A549 (cell line): ENCODE data around the gene KANSL1. TPM values are rescaled to one million over a fixed set of nuclear protein-coding genes. Genes with fewer than 3 reads are reported as not detected.

Experiments used
- ATAC-seq, 2 experiments: fragments of 200-7000 bp in 1 of 2; fragments of >200 bp in 1 of 2; cut with Nextera tagmentation in 1 of 2; cut with Tn5 transposase in 1 of 2; 3 replicates each; pipeline versions ENCODE4 v1.8.0 to v1.9.1; 2018 to 2020; ENCODE audit warnings: mild to moderate bottlenecking in 1 of 2, moderate library complexity in 1 of 2
- CTCF ChIA-PET: fragments of 300-600 bp; sonication (Branson Sonifier 250); formaldehyde crosslinking; extraction: SDS; loops from one replicate; lab custom pipeline; 2021; ENCODE audit warnings: antibody characterized with exemption, inconsistent platforms; lab: Yijun Ruan, JAX
- POLR2A ChIA-PET: fragments of 350-600 bp; formaldehyde crosslinking; extraction: SDS; loops from one replicate; lab custom pipeline; 2021; ENCODE audit warnings: antibody characterized with exemption, inconsistent platforms; lab: Yijun Ruan, JAX
- DNase-seq, 2 experiments: peaks; one replicate each; pipeline versions ENCODE4 v3.0.0 to v3.0.0-alpha.2; 2011 to 2016; ENCODE audit warnings: low read depth in 1 of 2, low spot score in 1 of 2
- FAIRE-seq: peaks from 2 replicates; lab custom pipeline; 2011; peaks lifted over from hg19 to GRCh38; lab: Jason Lieb, UNC
- H3K27ac ChIP-seq, 2 experiments: fragments of >200 bp; sonication (Bioruptor Twin); formaldehyde crosslinking; 3 replicates each; pipeline ENCODE4 v1.5.1; 2016 to 2017
- H3K4me1 ChIP-seq: fragments of >200 bp; sonication (Bioruptor Twin); formaldehyde crosslinking; 3 replicates; pipeline ENCODE4 v1.6.1; 2016
- H3K4me2 ChIP-seq: fragments of >200 bp; sonication (Bioruptor Twin); formaldehyde crosslinking; 3 replicates; pipeline ENCODE4 v1.6.1; 2016
- H3K4me3 ChIP-seq: fragments of >200 bp; sonication (Bioruptor Twin); formaldehyde crosslinking; 3 replicates; pipeline ENCODE4 v1.5.1; 2016
- H3K9me3 ChIP-seq: fragments of >200 bp; sonication (Bioruptor Twin); formaldehyde crosslinking; 3 replicates; pipeline ENCODE4 v1.6.1; 2016
- EHMT2 ChIP-seq: fragments of 200-600 bp; sonication (generic); IDR thresholded peaks from 2 replicates; pipeline ENCODE4 v1.6.1; 2016; ENCODE audit warnings: antibody characterized with exemption, low read depth, mild to moderate bottlenecking, moderate library complexity
- EP300 ChIP-seq, 2 experiments: fragments of >200 bp; sonication (Bioruptor Twin); formaldehyde crosslinking; IDR thresholded peaks; 2 replicates in 1 of 2; 3 replicates in 1 of 2; pipeline ENCODE4 v1.6.1; 2016 to 2017
- FOSB ChIP-seq: fragments of 250-450 bp; sonication (Bioruptor Pico); IDR thresholded peaks from 2 replicates; pipeline ENCODE4 v1.5.0; 2020; ENCODE audit warnings: mild to moderate bottlenecking, moderate library complexity
- FOSL2 ChIP-seq, 2 experiments: fragments of 450-650 bp in 1 of 2; fragments of >200 bp in 1 of 2; sonication (Bioruptor Twin) in 1 of 2; formaldehyde crosslinking; IDR thresholded peaks; 2 replicates each; pipeline versions ENCODE4 v1.5.0 to v1.6.1; 2016 to 2020; ENCODE audit warnings: mild to moderate bottlenecking in 1 of 2, moderate library complexity in 1 of 2
- FOXS1 ChIP-seq: fragments of 250-450 bp; sonication (Bioruptor Pico); IDR thresholded peaks from 2 replicates; pipeline ENCODE4 v1.5.0; 2020; ENCODE audit warnings: mild to moderate bottlenecking, moderate library complexity
- HEYL ChIP-seq: fragments of 250-450 bp; sonication (Bioruptor Pico); IDR thresholded peaks from 2 replicates; pipeline ENCODE4 v1.8.0; 2021; ENCODE audit warnings: mild to moderate bottlenecking, moderate library complexity
- HOXA7 ChIP-seq: fragments of 250-450 bp; sonication (Bioruptor Pico); IDR thresholded peaks from 2 replicates; pipeline ENCODE4 v1.5.0; 2020; ENCODE audit warnings: mild to moderate bottlenecking, moderate library complexity
- JUNB ChIP-seq: fragments of >200 bp; sonication (Bioruptor Twin); formaldehyde crosslinking; IDR thresholded peaks from 2 replicates; pipeline ENCODE4 v1.6.1; 2016
- KDM1A ChIP-seq: fragments of 200-600 bp; sonication (generic); IDR thresholded peaks from 2 replicates; pipeline ENCODE4 v1.6.1; 2016; ENCODE audit warnings: low read depth, mild to moderate bottlenecking
- KDM5A ChIP-seq: fragments of 200-600 bp; sonication (generic); IDR thresholded peaks from 2 replicates; pipeline ENCODE4 v1.6.1; 2016; ENCODE audit warnings: antibody characterized with exemption, mild to moderate bottlenecking
- MAX ChIP-seq: IDR thresholded peaks from 2 replicates; pipeline ENCODE4 v1.6.1; 2012
- MYC ChIP-seq: IDR thresholded peaks from 2 replicates; pipeline ENCODE4 v1.6.1; 2012; ENCODE audit warnings: mild to moderate bottlenecking, inconsistent platforms, low read length, improper control_type of control experiment, borderline replicate concordance
- NR3C1 ChIP-seq: fragments of >200 bp; sonication (Bioruptor Twin); formaldehyde crosslinking; IDR thresholded peaks from 3 replicates; pipeline ENCODE4 v1.6.1; 2017
- POLR2AphosphoS2 ChIP-seq: conservative IDR thresholded peaks from 2 replicates; pipeline ENCODE4 v1.6.1; 2012; ENCODE audit warnings: low read length, improper control_type of control experiment, inconsistent platforms
- RCOR1 ChIP-seq: fragments of 150-350 bp; IDR thresholded peaks from 2 replicates; pipeline ENCODE4 v1.6.1; 2014; ENCODE audit warnings: antibody characterized with exemption, low read length, low read depth
- REST ChIP-seq: fragments of 200-600 bp; sonication (generic); IDR thresholded peaks from 2 replicates; pipeline ENCODE4 v1.6.1; 2016; ENCODE audit warnings: antibody characterized with exemption, mild to moderate bottlenecking, moderate library complexity
- RFX5 ChIP-seq: fragments of 450-650 bp; IDR thresholded peaks from 2 replicates; pipeline ENCODE4 v1.7.1; 2014; ENCODE audit warnings: antibody characterized with exemption, mild to moderate bottlenecking, moderate library complexity
- SMC3 ChIP-seq: fragments of >200 bp; sonication (Bioruptor Twin); formaldehyde crosslinking; IDR thresholded peaks from 3 replicates; pipeline ENCODE4 v1.6.1; 2018; ENCODE audit warnings: inconsistent platforms
- USF2 ChIP-seq: fragments of 450-650 bp; IDR thresholded peaks from 2 replicates; pipeline ENCODE4 v1.6.1; 2014; ENCODE audit warnings: antibody characterized with exemption
- ZC3H11A ChIP-seq: fragments of 450-650 bp; IDR thresholded peaks from 2 replicates; pipeline ENCODE4 v1.6.1; 2014; ENCODE audit warnings: antibody characterized with exemption, mild to moderate bottlenecking
- WGBS: methylation state at CpG from one replicate; pipeline ENCODE4 v1.1.6; 2017; ENCODE audit errors: missing lambda C conversion rate; 5-methylcytosine and 5-hydroxymethylcytosine counted together
- polyA plus RNA-seq, 4 experiments: library from polyadenylated mRNA; depleted of rRNA in 3 of 4; stranded (reverse); fragments of >200 nt; fragmentation: RNase III in 1 of 4; extraction: RNeasy Plus Mini Kit Qiagen cat#74134 plus additional on column Dnase treatment in 1 of 4; gene quantifications; 2 replicates in 3 of 4; 3 replicates in 1 of 4; pipeline ENCODE4 v1.2.3, GENCODE V29; 2011 to 2017

Gene KANSL1
- polyA plus RNA-seq, 2 of the 4 experiments (the other 2 are of a cell fraction): 22.6 to 27.9 TPM

GRCh38 chr17:46120537-46120936 is 72.7 kb downstream of the KANSL1 start:
- Histone ChIP-seq H3K4me2 (no peak overlapping the region), H3K27ac (no peak overlapping the region), H3K4me1 (peaks cover 21% of the 10 kb centered on the region), H3K4me3 (no peak overlapping the region), H3K9me3 (no peaks in the 10 kb centered on the region)
- 90% methylated on average over 3 of the region's 3 CpGs for WGBS
- peak; percentile 39 for FAIRE-seq
- no peak for ATAC-seq
- POLR2A ChIA-PET: interaction anchor here (0.9 kb wide), 1 partner anchor 12 kb away, joined by 4 read pairs; no protein-coding TSS in a partner anchor
- DNase-seq: no peak
- CTCF ChIA-PET: interaction anchor here (1.2 to 11.0 kb wide), 8 partner anchors 8 to 76 kb away, joined by 4 to 68 read pairs (median 8); partner anchors contain the start of gene KANSL1
- TF ChIP-seq NR3C1: no peak
- TF ChIP-seq JUNB: no peak
- no peak for TF ChIP-seq HEYL (CRISPR knock-in tag)
- TF ChIP-seq HOXA7: no peak
- no peak for TF ChIP-seq REST
- TF ChIP-seq KDM1A: no peak

GRCh38 chr17:46120078-46120477 is 73.2 kb downstream of the KANSL1 start:
- TF ChIP-seq EHMT2: no peak
- no peak for TF ChIP-seq RCOR1
- no peak for TF ChIP-seq MAX
- no peak for TF ChIP-seq USF2
- no peak for TF ChIP-seq FOSB (CRISPR knock-in tag)
- TF ChIP-seq FOSL2 (IDR thresholded peaks at IDR 0.05): no peak
- TF ChIP-seq FOSL2 (CRISPR knock-in tag; IDR thresholded peaks at IDR 0.05): no peak
- no peak for TF ChIP-seq MYC
- TF ChIP-seq ZC3H11A: no peak
- no peak for TF ChIP-seq POLR2AphosphoS2
- no peak for TF ChIP-seq SMC3
- TF ChIP-seq EP300 (IDR thresholded peaks at IDR 0.05): no peak
- TF ChIP-seq FOXS1 (CRISPR knock-in tag): no peak
- no peak for TF ChIP-seq NR3C1
- no peak overlapping the region for H3K4me3 ChIP-seq
- CTCF ChIA-PET: interaction anchor here (1.2 to 11.0 kb wide), 9 partner anchors 9 to 76 kb away, joined by 4 to 68 read pairs (median 8); partner anchors contain the start of gene KANSL1
- no peaks in the 10 kb centered on the region for H3K9me3 ChIP-seq
- H3K27ac ChIP-seq: no peak overlapping the region
- H3K4me2 ChIP-seq: no peak overlapping the region
- ATAC-seq: no peak
- no peak for DNase-seq
- peaks cover 16% of the 10 kb centered on the region for H3K4me1 ChIP-seq
- FAIRE-seq: peak; percentile 84
- POLR2A ChIA-PET: interaction anchor here (0.8 kb wide), 1 partner anchor 11 kb away, joined by 3 read pairs; no protein-coding TSS in a partner anchor

GRCh38 chr17:46118964-46119363 is 74.3 kb downstream of the KANSL1 start:
- Histone ChIP-seq H3K4me1 (peaks cover 16% of the 10 kb centered on the region), H3K4me2 (no peak overlapping the region), H3K27ac (no peak overlapping the region), H3K9me3 (no peaks in the 10 kb centered on the region), H3K4me3 (no peak overlapping the region)
- ATAC-seq: no peak
- 94% methylated on average over 5 of the region's 5 CpGs for WGBS
- ChIA-PET POLR2A (no interaction called here), CTCF (interaction anchor here (0.7 to 11.0 kb wide), 12 partner anchors 10 to 708 kb away, joined by 3 to 68 read pairs (median 6); partner anchors contain the start of gene KANSL1)
- peak; percentile 83 for FAIRE-seq
- TF ChIP-seq KDM1A (0 out of 2 replicates have a peak, but pooled peaks have one; percentile 55), RFX5 (no peak), KDM5A (no peak), JUNB (no peak), EHMT2 (no peak)
- DNase-seq: no peak
